Measurements from ENCODE around the gene TOR1B. TPM values are rescaled to one million over a fixed set of nuclear protein-coding genes. Genes with fewer than 3 reads are reported as not detected.
A peak's percentile ranks its signal among the peaks of the same experiment; 100 is the strongest.

TOR1B gene
- total and polyA plus RNA-seq, 2 donors from 2014 or later, result 10.1 to 21.4 TPM

GRCh38 chr9:129858167-129858962 is 55.4 kb downstream of the TOR1B start:
- H3K4me1 ChIP-seq (ENCODE audit: control insufficient read depth in 2 of 3, insufficient read depth in 2 of 3, low read depth in 1 of 3, low read length in 3 of 3), result no peaks in the 10 kb centered on the region
- no peak overlapping the region for H3K9ac ChIP-seq (ENCODE audit: low read length in 3 of 3)
- peaks cover 4 to 54% (median 21%) of the 10 kb centered on the region in 3 donors for H3K36me3 ChIP-seq (ENCODE audit: control insufficient read depth in 2 of 3, insufficient read depth in 3 of 3, low read length in 3 of 3)
- H3K9me3 ChIP-seq (ENCODE audit: control insufficient read depth in 2 of 3, insufficient read depth in 1 of 3, low read length in 3 of 3), result no peaks in the 10 kb centered on the region
- no peak overlapping the region for H3K27ac ChIP-seq (ENCODE audit: low read depth in 2 of 2, low read length in 2 of 2)
- no peak for TF ChIP-seq CTCF (IDR thresholded peaks at IDR 0.05; ENCODE audit: borderline replicate concordance, extremely low read depth, insufficient read depth)
- H3K4me3 ChIP-seq (ENCODE audit: low read length in 3 of 3), result no peak overlapping the region
- FAIRE-seq (no peak), DNase-seq (peak in 1 of 5 donors; percentile 45)
- intact Hi-C loops (cut with DNase I), result no loop called here
- H3K27me3 ChIP-seq (ENCODE audit: control insufficient read depth, insufficient read depth, low read length), result no peaks in the 10 kb centered on the region

Other genes starting within 250 kb of the TOR1B start
- gene C9orf50, start 182.1 kb upstream of the TOR1B start, total RNA-seq, result 1.1 TPM
- gene C9orf50, start 182.1 kb upstream of the TOR1B start, polyA plus RNA-seq (ENCODE audit: insufficient read depth, low read depth, low replicate concordance), result 2.8 TPM
- 32.6 TPM for gene NTMT1, start 177.0 kb upstream of the TOR1B start, total RNA-seq
- 61.2 TPM for gene NTMT1, start 177.0 kb upstream of the TOR1B start, polyA plus RNA-seq (ENCODE audit: insufficient read depth, low read depth, low replicate concordance)
- 22.5 TPM for gene ASB6, start 161.0 kb upstream of the TOR1B start, total RNA-seq
- gene ASB6, start 161.0 kb upstream of the TOR1B start, polyA plus RNA-seq (ENCODE audit: insufficient read depth, low read depth, low replicate concordance), result 18.1 TPM
- 1.8 TPM for gene PRRX2, start 137.5 kb upstream of the TOR1B start, total RNA-seq
- 2.3 TPM for gene PRRX2, start 137.5 kb upstream of the TOR1B start, polyA plus RNA-seq (ENCODE audit: insufficient read depth, low read depth, low replicate concordance)
- gene PTGES, start 50.1 kb upstream of the TOR1B start, total RNA-seq, result 8.9 TPM
- gene PTGES, start 50.1 kb upstream of the TOR1B start, polyA plus RNA-seq (ENCODE audit: insufficient read depth, low read depth, low replicate concordance), result 8.1 TPM
- 29.2 TPM for gene TOR1A, start 21.0 kb downstream of the TOR1B start, total RNA-seq
- gene TOR1A, start 21.0 kb downstream of the TOR1B start, polyA plus RNA-seq (ENCODE audit: insufficient read depth, low read depth, low replicate concordance), result 24.6 TPM
- 39.7 TPM for gene C9orf78, start 32.1 kb downstream of the TOR1B start, total RNA-seq
- gene C9orf78, start 32.1 kb downstream of the TOR1B start, polyA plus RNA-seq (ENCODE audit: insufficient read depth, low read depth, low replicate concordance), result 62.1 TPM
- gene USP20, start 32.3 kb downstream of the TOR1B start, total RNA-seq, result 28.8 TPM
- gene USP20, start 32.3 kb downstream of the TOR1B start, polyA plus RNA-seq (ENCODE audit: insufficient read depth, low read depth, low replicate concordance), result 22.8 TPM
- 51.7 TPM for gene FNBP1, start 240.0 kb downstream of the TOR1B start, total RNA-seq
- 9.7 TPM for gene FNBP1, start 240.0 kb downstream of the TOR1B start, polyA plus RNA-seq (ENCODE audit: insufficient read depth, low read depth, low replicate concordance)

All from kidney (tissue), 14 donors.